A549 (cell line): Measurements from ENCODE around the gene SCYL2.

Experiments used
- CTCF ChIP-seq: fragments of >200 bp; sonication (Bioruptor Twin); formaldehyde crosslinking; IDR thresholded peaks from 3 replicates; pipeline ENCODE4 v1.5.1; 2016
- ELK1 ChIP-seq: fragments of 150-350 bp; IDR thresholded peaks from 2 replicates; pipeline ENCODE4 v1.6.1; 2014; ENCODE audit warnings: low read depth, mild to moderate bottlenecking, low read length
- EP300 ChIP-seq, 2 experiments: fragments of >200 bp; sonication (Bioruptor Twin); formaldehyde crosslinking; IDR thresholded peaks; 2 replicates in 1 of 2; 3 replicates in 1 of 2; pipeline ENCODE4 v1.6.1; 2016 to 2017
- MAX ChIP-seq: IDR thresholded peaks from 2 replicates; pipeline ENCODE4 v1.6.1; 2012
- NR3C1 ChIP-seq: fragments of >200 bp; sonication (Bioruptor Twin); formaldehyde crosslinking; IDR thresholded peaks from 3 replicates; pipeline ENCODE4 v1.6.1; 2017
- POLR2A ChIP-seq: IDR thresholded peaks from 2 replicates; pipeline ENCODE4 v1.6.1; 2012; ENCODE audit warnings: mild to moderate bottlenecking, low read length
- RCOR1 ChIP-seq: fragments of 150-350 bp; IDR thresholded peaks from 2 replicates; pipeline ENCODE4 v1.6.1; 2014; ENCODE audit warnings: antibody characterized with exemption, low read length, low read depth
- ZFP36 ChIP-seq: fragments of 450-650 bp; IDR thresholded peaks from 2 replicates; pipeline ENCODE4 v1.6.1; 2014; ENCODE audit warnings: borderline replicate concordance; ENCODE audit not compliant: partially characterized antibody

DNA sequence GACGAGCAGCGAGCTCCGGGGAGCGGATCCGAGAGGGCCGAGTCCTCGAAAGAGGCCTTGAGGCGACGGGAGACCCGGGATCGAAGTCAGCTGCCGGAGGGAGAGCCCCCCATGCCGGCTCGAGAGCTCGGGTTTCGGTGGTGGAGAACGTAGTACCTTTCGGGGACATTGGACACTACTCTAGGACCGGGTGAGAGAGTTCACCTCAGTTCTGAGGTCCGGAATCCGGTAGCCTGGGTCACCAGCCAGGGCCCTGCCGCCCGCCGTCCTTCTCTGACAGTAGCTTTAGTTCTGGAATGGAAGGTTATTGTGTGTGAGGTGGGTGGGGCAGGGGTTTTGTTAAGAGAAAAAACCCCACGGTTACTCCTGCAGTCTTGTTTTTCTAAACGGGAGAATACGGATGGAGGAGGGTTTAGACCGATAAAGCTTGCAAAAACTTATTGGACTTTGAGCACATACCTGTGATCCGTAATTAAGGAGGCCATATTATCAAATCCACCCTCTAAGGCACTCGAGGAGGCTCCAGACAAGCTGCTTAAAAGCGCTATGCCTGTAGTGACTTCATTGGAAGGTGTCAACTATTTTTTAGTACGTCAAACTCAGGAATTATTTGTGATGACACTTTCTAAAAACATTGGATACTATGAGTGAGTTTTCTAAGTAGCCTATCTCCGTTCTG, 765 bp downstream of the SCYL2 start:
- TF ChIP-seq NR3C1 (no peak), ZFP36 (no peak), POLR2A (no peak), RCOR1 (no peak), EP300 (IDR thresholded peaks at IDR 0.05) (no peak), CTCF (no peak), MAX (no peak), ELK1 (no peak)
